NCI-H146 treated with DMSO at 0.1 percent for 48 hours (cell line): ENCODE results near the gene EXOSC2.
"Not testable (repeated sequence)": the region's sequence is repeated elsewhere in the genome, so short reads cannot be mapped to it uniquely, and the experiment has no call there.

Experiments
- DNase-seq: peaks from one replicate; lab custom pipeline; 2025; ENCODE audit not compliant: unreplicated experiment; lab: John Stamatoyannopoulos, UW

Gene EXOSC2

GRCh38 chr9:130666393-130667119 is 27.0 kb upstream of the EXOSC2 start:
- no peak for DNase-seq

GRCh38 chr9:130667120-130667435 is 26.5 kb upstream of the EXOSC2 start:
- DNase-seq = no peak

- DNase-seq = no peak
Observed at GRCh38 chr9:130668196-130668595, 25.4 kb upstream of the EXOSC2 start.

GRCh38 chr9:130668659-130669058 is 24.9 kb upstream of the EXOSC2 start:
- no peak for DNase-seq

GRCh38 chr9:130669965-130670364 is 23.6 kb upstream of the EXOSC2 start:
- DNase-seq = no peak

- no peak for DNase-seq
Observed at GRCh38 chr9:130670644-130671043, 22.9 kb upstream of the EXOSC2 start.

GRCh38 chr9:130672466-130672865 is 21.1 kb upstream of the EXOSC2 start:
- DNase-seq = no peak

- DNase-seq = no peak
Observed at GRCh38 chr9:130672933-130673615, 20.5 kb upstream of the EXOSC2 start.

- DNase-seq = no peak
Observed at GRCh38 chr9:130675396-130675795, 18.2 kb upstream of the EXOSC2 start.

- DNase-seq = no peak
Observed at GRCh38 chr9:130677252-130677651, 16.3 kb upstream of the EXOSC2 start.

GRCh38 chr9:130680836-130681768 is 12.5 kb upstream of the EXOSC2 start:
- DNase-seq = peak; percentile 19

- DNase-seq = no peak
Observed at GRCh38 chr9:130681769-130682420, 11.7 kb upstream of the EXOSC2 start.

- peak; percentile 48 for DNase-seq
Observed at GRCh38 chr9:130682421-130683121, 11.0 kb upstream of the EXOSC2 start.

GRCh38 chr9:130685104-130685503 is 8.5 kb upstream of the EXOSC2 start:
- DNase-seq = no peak

- not testable (repeated sequence) for DNase-seq
Observed at GRCh38 chr9:130685945-130686344, 7.6 kb upstream of the EXOSC2 start.

GRCh38 chr9:130687615-130688014 is 6.0 kb upstream of the EXOSC2 start:
- DNase-seq = no peak

GRCh38 chr9:130688072-130688471 is 5.5 kb upstream of the EXOSC2 start:
- DNase-seq = no peak

GRCh38 chr9:130689572-130689936 is 4.0 kb upstream of the EXOSC2 start:
- DNase-seq = no peak

- DNase-seq = peak; percentile 19
Observed at GRCh38 chr9:130689937-130690700, 3.5 kb upstream of the EXOSC2 start.

- no peak for DNase-seq
Observed at GRCh38 chr9:130692321-130692720, 1.3 kb upstream of the EXOSC2 start.
